ENCODE data around the gene OR6K2. TPM values are rescaled to one million over a fixed set of nuclear protein-coding genes. Genes with fewer than 3 reads are reported as not detected.
"Not testable (repeated sequence)": the region's sequence is repeated elsewhere in the genome, so short reads cannot be mapped to it uniquely, and the experiment has no call there.

OR6K2 gene
- total and polyA plus RNA-seq, 10 of the 15 experiments (the other 5 are each of a cell fraction or from before 2014, with no cell fraction given), result not detected

DNA sequence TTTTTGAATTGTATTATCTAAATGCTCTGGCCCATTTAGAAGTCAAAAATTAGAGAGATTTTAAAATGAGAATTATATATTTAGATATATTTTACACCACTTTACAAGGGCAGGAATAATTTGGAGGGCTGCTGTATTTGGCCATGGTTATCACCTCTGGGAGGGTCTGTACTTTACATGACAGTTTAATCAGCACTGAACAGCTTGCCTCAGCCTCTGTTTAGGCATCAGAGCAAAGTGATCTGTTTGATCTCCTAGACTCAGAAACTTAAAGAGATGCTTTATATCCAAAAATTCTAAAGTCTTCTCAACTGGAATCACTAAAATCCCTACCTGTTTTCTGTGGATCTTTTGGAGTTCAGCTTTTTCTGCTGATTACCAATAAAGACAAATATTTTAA is 8.5 kb downstream of the OR6K2 start (continued):
- TF ChIP-seq, protein P1, sequence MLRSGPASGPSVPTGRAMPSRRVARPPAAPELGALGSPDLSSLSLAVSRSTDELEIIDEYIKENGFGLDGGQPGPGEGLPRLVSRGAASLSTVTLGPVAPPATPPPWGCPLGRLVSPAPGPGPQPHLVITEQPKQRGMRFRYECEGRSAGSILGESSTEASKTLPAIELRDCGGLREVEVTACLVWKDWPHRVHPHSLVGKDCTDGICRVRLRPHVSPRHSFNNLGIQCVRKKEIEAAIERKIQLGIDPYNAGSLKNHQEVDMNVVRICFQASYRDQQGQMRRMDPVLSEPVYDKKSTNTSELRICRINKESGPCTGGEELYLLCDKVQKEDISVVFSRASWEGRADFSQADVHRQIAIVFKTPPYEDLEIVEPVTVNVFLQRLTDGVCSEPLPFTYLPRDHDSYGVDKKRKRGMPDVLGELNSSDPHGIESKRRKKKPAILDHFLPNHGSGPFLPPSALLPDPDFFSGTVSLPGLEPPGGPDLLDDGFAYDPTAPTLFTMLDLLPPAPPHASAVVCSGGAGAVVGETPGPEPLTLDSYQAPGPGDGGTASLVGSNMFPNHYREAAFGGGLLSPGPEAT (IDR thresholded peaks at IDR 0.05; ENCODE audit: low read depth), result no peak

DNA sequence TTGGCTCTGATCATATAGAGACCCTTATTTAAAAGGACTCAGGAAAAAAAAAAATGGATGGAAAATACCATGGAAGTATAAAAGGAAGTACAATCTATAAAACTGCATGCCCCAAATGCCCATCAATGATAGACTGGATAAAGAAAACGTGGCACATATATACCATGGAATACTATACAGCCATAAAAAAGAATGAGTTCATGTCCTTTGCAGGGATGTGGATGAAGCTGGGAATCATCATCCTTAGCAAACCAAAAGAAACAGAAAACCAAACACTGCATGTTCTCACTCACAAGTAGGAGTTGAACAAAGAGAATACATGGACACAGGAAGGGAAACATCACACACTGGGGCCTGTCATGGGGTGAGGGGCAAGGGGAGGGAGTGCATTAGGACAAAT is 9.3 kb downstream of the OR6K2 start:
- H3K27me3 ChIP-seq (replicated peaks in 1 of 2; ENCODE audit: control insufficient read depth in 2 of 2, insufficient read depth in 2 of 2, low read length in 1 of 2); H3K36me3 ChIP-seq (ENCODE audit: control insufficient read depth in 2 of 2, insufficient read depth in 2 of 2, low read length in 1 of 2); in situ Hi-C loops (cut with MboI); ATAC-seq; SMC1A ChIA-PET (ENCODE audit: uncharacterized antibody, unreplicated experiment); DNase-seq (ENCODE audit: low read depth, low spot score); FAIRE-seq; BruUV-seq (replicated peaks); H3K79me2 ChIP-seq (ENCODE audit: control insufficient read depth, insufficient read depth, low read length); intact Hi-C loops (cut with micrococcal nuclease; ENCODE audit: unreplicated experiment); H3K9ac ChIP-seq (ENCODE audit: control insufficient read depth, insufficient read depth, low read length); RAD21 ChIA-PET (ENCODE audit: unreplicated experiment); CTCF ChIA-PET; H3K4me3 ChIP-seq; H3K27ac ChIP-seq (ENCODE audit: control insufficient read depth, insufficient read depth); H3K9me3 ChIP-seq (replicated peaks; ENCODE audit: control insufficient read depth, insufficient read depth, low read length); H4K20me1 ChIP-seq (ENCODE audit: control insufficient read depth, insufficient read depth); H3K4me1 ChIP-seq (ENCODE audit: control insufficient read depth, insufficient read depth, low read length); POLR2A ChIA-PET; H2AFZ ChIP-seq (ENCODE audit: control insufficient read depth, low read depth, low read length); H3K4me2 ChIP-seq (ENCODE audit: control insufficient read depth, insufficient read depth): not testable (repeated sequence)
- WGBS (ENCODE audit: insufficient coverage, insufficient replicate concordance, low lambda C conversion rate, missing lambda C conversion rate), result 0% methylated on average over 1 of the region's 1 CpG

- Histone ChIP-seq H3K27me3 (replicated peaks in 1 of 2; ENCODE audit: control insufficient read depth in 2 of 2, insufficient read depth in 2 of 2, low read length in 1 of 2) (no peaks in the 10 kb centered on the region), H3K79me2 (ENCODE audit: control insufficient read depth, insufficient read depth, low read length) (no peaks in the 10 kb centered on the region), H2AFZ (ENCODE audit: control insufficient read depth, low read depth, low read length) (no peak overlapping the region), H3K9me3 (replicated peaks; ENCODE audit: control insufficient read depth, insufficient read depth, low read length) (no peaks in the 10 kb centered on the region), H4K20me1 (ENCODE audit: control insufficient read depth, insufficient read depth) (no peaks in the 10 kb centered on the region), H3K4me2 (ENCODE audit: control insufficient read depth, insufficient read depth) (no peak overlapping the region), H3K4me1 (ENCODE audit: control insufficient read depth, insufficient read depth, low read length) (no peaks in the 10 kb centered on the region), H3K9ac (ENCODE audit: control insufficient read depth, insufficient read depth, low read length) (no peak overlapping the region), H3K4me3 (no peak overlapping the region), H3K27ac (ENCODE audit: control insufficient read depth, insufficient read depth) (no peak overlapping the region), H3K36me3 (ENCODE audit: control insufficient read depth in 2 of 2, insufficient read depth in 2 of 2, low read length in 1 of 2) (no peaks in the 10 kb centered on the region)
- ChIA-PET RAD21 (ENCODE audit: unreplicated experiment) (no interaction called here), SMC1A (ENCODE audit: uncharacterized antibody, unreplicated experiment) (no interaction called here), POLR2A (no interaction called here), CTCF (no interaction called here)
- in situ Hi-C loops (cut with MboI), result no loop called here
- no TSS peak for BruUV-seq (replicated peaks)
- intact Hi-C loops (cut with micrococcal nuclease; ENCODE audit: unreplicated experiment), result no loop called here
- TF ChIP-seq ATF7 (IDR thresholded peaks at IDR 0.05; ENCODE audit: low read depth), result no peak
- no peak for TF ChIP-seq BRCA1 (IDR thresholded peaks at IDR 0.05; ENCODE audit: low read depth, low read length)
- TF ChIP-seq KAT2A (conservative IDR thresholded peaks at IDR 0.05; ENCODE audit: control insufficient read depth, low read depth, low read length), result no peak
- no peak for DNase-seq (ENCODE audit: low read depth, low spot score)
- ATAC-seq, result no peak
- FAIRE-seq, result no peak
Observed at GRCh38 chr1:158689875-158690274, 10.6 kb downstream of the OR6K2 start.
